Measurements from ENCODE around the gene NBPF9.
"Not testable (repeated sequence)": the region's sequence is repeated elsewhere in the genome, so short reads cannot be mapped to it uniquely, and the experiment has no call there.

NBPF9 gene

DNA sequence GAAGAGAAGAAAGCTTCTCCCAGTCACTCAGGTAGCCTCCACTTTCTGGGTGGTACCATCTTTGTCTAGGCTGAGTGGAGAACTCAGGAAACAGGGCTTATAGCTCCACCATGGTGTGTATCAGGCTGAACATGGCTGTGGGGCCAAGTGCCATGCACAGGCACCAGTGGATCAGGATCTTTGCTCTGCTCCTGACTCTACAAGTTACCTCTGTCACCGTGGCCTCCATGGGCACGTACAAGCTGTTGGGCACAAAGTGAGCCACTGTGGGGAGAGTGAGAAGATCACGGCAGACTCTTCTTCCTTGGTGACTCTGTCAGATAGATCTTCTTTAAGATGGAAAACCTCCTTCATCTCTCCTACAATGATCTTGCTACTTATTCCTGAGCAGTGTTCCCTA lies 93.6 kb downstream of the NBPF9 start:
- not testable (repeated sequence) for DNase-seq

- DNase-seq, result not testable (repeated sequence)
Observed at GRCh38 chr1:149008769-149009168, 94.6 kb downstream of the NBPF9 start.

DNA sequence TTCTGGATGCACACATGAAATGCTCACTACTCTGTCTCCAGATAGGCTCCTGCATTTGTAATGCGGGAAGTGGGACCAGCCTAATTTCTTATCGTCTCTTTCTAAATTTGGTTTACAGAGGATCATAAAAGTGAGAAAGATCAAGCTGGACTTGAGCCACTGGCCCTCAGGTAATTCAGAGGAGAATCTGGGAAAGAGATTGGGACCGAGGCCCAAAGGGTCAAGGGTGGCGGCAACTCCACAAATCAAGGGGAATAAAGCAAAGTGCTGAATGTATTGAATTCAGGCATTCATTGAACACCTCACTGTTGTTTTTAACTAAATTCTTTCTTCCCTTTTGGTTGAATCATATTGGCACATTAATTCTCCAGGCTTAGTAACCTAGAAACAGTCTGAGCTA lies 95.0 kb downstream of the NBPF9 start:
- not testable (repeated sequence) for DNase-seq
